NCI-H2107 treated with DMSO at 0.1 percent for 48 hours (cell line): ENCODE measurements around the gene LGMN.

Experiments used
- DNase-seq: peaks from one replicate; lab custom pipeline; 2025; ENCODE audit not compliant: unreplicated experiment; lab: John Stamatoyannopoulos, UW

LGMN gene

GRCh38 chr14:92677955-92678354 lies 70.5 kb downstream of the LGMN start:
- DNase-seq, result no peak

GRCh38 chr14:92677087-92677668 lies 71.2 kb downstream of the LGMN start:
- DNase-seq, result no peak

GRCh38 chr14:92676403-92677086 lies 71.9 kb downstream of the LGMN start:
- DNase-seq, result no peak

GRCh38 chr14:92675976-92676375 lies 72.5 kb downstream of the LGMN start:
- no peak for DNase-seq

GRCh38 chr14:92675421-92675820 lies 73.0 kb downstream of the LGMN start:
- no peak for DNase-seq

GRCh38 chr14:92673601-92674150 lies 74.8 kb downstream of the LGMN start:
- DNase-seq, result no peak

- no peak for DNase-seq
These were observed 77.6 kb downstream of the LGMN start for GRCh38 chr14:92670643-92671366.

GRCh38 chr14:92670160-92670559 lies 78.3 kb downstream of the LGMN start:
- no peak for DNase-seq

- DNase-seq, result no peak
These were observed 80.0 kb downstream of the LGMN start for GRCh38 chr14:92668276-92668973.

GRCh38 chr14:92666251-92666650 lies 82.2 kb downstream of the LGMN start:
- no peak for DNase-seq

GRCh38 chr14:92665661-92666110 lies 82.7 kb downstream of the LGMN start:
- DNase-seq, result no peak

GRCh38 chr14:92663049-92663448 lies 85.4 kb downstream of the LGMN start:
- DNase-seq, result no peak

- no peak for DNase-seq
These were observed 87.9 kb downstream of the LGMN start for GRCh38 chr14:92660571-92660970.

GRCh38 chr14:92659765-92660561 lies 88.5 kb downstream of the LGMN start:
- no peak for DNase-seq

GRCh38 chr14:92658684-92659083 lies 89.7 kb downstream of the LGMN start:
- no peak for DNase-seq

- no peak for DNase-seq
These were observed 90.3 kb downstream of the LGMN start for GRCh38 chr14:92658160-92658559.

- DNase-seq, result no peak
These were observed 90.8 kb downstream of the LGMN start for GRCh38 chr14:92657457-92658142.

GRCh38 chr14:92656306-92657081 lies 91.9 kb downstream of the LGMN start:
- DNase-seq, result no peak
